Right forelimb (tissue), 1 donor: Measurements from ENCODE around the gene FANCI.

Experiments
- DNase-seq: peaks from one replicate; pipeline ENCODE4 v3.0.0-alpha.2; 2018

Gene FANCI

GRCh38 chr15:89334510-89335297 is 90.9 kb downstream of the FANCI start, which contains the start of gene POLG:
Gene POLG (minus strand): TSS chr15:89334824. CDS start chr15:89333754, 1,070 bp downstream.
- peak; percentile 100 for DNase-seq

GRCh38 chr15:89335298-89336041 is 91.7 kb downstream of the FANCI start:
- no peak for DNase-seq

- DNase-seq: no peak
Measured at GRCh38 chr15:89338036-89338435, 94.3 kb downstream of the FANCI start.

- no peak for DNase-seq
Measured at GRCh38 chr15:89340573-89340972, 96.8 kb downstream of the FANCI start.

- no peak for DNase-seq
Measured at GRCh38 chr15:89341316-89342005, 97.7 kb downstream of the FANCI start.

GRCh38 chr15:89342840-89343239 is 99.1 kb downstream of the FANCI start:
- DNase-seq: no peak

GRCh38 chr15:89345248-89345647 is 101.5 kb downstream of the FANCI start:
- DNase-seq: no peak

GRCh38 chr15:89346516-89347231 is 102.9 kb downstream of the FANCI start:
- DNase-seq: no peak

GRCh38 chr15:89349206-89349558 is 105.4 kb downstream of the FANCI start:
- DNase-seq: no peak

- DNase-seq: no peak
Measured at GRCh38 chr15:89352476-89352875, 108.7 kb downstream of the FANCI start.

- no peak for DNase-seq
Measured at GRCh38 chr15:89353991-89354390, 110.2 kb downstream of the FANCI start.

- no peak for DNase-seq
Measured at GRCh38 chr15:89356634-89357298, 113.0 kb downstream of the FANCI start.

GRCh38 chr15:89358435-89358754 is 114.6 kb downstream of the FANCI start:
- no peak for DNase-seq

GRCh38 chr15:89358755-89359439 is 115.1 kb downstream of the FANCI start:
- peak; percentile 88 for DNase-seq

GRCh38 chr15:89359471-89360293 is 115.9 kb downstream of the FANCI start:
- no peak for DNase-seq

- DNase-seq: no peak
Measured at GRCh38 chr15:89360294-89360971, 116.7 kb downstream of the FANCI start.

- peak; percentile 83 for DNase-seq
Measured at GRCh38 chr15:89361451-89362202, 117.8 kb downstream of the FANCI start.

GRCh38 chr15:89362203-89363101 is 118.7 kb downstream of the FANCI start:
- DNase-seq: no peak
